Activated naive CD8-positive, alpha-beta T cell (primary cell): Measurements from ENCODE around the gene CEND1.

Source experiments
- H3K27ac Mint-ChIP-seq: one replicate; pipeline ENCODE4 v1.8.0; 2021; ENCODE audit warnings: mixed read lengths
- H3K27me3 Mint-ChIP-seq: one replicate; pipeline ENCODE4 v1.8.0; 2021; ENCODE audit warnings: mixed read lengths
- H3K36me3 Mint-ChIP-seq: one replicate; pipeline ENCODE4 v1.8.0; 2021; ENCODE audit warnings: mixed read lengths
- H3K4me1 Mint-ChIP-seq: one replicate; pipeline ENCODE4 v1.8.0; 2021; ENCODE audit warnings: low read depth, mixed read lengths
- H3K4me3 Mint-ChIP-seq: one replicate; pipeline ENCODE4 v1.8.0; 2021; ENCODE audit warnings: mild to moderate bottlenecking, mixed read lengths
- H3K9me3 Mint-ChIP-seq: one replicate; pipeline ENCODE4 v1.8.0; 2021; ENCODE audit warnings: low read depth, mixed read lengths

The CEND1 gene

DNA sequence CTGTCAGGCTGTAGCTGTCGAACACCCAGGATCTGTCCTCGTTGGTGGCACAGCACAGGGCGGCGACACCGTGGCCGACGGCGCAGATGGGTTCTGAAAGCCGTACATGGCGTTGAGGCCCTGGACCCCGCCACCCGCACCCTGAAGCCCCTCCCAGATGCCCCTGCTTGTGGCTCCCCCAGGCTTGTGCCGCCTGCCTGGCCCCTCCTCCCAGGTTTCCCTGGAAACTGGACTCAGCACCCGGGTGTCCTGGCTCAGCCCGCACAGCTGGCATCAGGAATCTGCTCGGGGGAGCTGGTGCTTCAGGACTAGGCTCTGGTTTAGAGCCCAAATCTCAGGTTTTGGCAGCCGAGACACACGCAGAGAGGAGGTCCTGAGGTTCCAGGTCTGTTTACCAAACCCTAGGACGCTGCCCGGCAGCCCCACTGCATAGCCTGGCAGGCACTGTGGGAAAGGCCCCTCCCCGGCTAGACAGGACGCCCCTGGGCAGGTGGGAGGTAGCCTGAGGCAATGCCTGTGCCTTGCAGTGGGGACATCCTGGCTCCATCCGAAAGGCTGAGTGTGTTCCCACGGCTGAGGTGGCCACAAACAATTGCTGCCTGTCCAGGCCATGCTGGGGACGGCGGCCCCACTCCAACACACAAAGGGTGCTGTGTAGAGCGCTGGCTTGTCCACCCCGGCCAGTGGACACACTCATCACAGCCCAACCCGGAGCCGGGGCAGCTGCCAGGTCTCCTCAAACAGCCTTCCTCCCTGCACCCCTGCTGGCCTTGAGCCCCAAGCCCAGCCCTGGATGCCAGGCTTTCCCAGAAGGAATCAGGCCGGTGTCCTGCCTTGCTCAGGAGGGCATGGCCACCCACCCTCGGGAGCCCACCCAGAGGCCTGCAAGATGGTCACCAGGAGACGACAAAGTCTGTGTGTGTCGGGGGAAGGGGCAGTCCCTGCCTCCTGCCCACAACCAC lies 17.2 kb downstream of the CEND1 start:
- Mint-ChIP-seq H3K36me3 (no peaks in the 10 kb centered on the region), H3K27ac (no peak overlapping the region)

DNA sequence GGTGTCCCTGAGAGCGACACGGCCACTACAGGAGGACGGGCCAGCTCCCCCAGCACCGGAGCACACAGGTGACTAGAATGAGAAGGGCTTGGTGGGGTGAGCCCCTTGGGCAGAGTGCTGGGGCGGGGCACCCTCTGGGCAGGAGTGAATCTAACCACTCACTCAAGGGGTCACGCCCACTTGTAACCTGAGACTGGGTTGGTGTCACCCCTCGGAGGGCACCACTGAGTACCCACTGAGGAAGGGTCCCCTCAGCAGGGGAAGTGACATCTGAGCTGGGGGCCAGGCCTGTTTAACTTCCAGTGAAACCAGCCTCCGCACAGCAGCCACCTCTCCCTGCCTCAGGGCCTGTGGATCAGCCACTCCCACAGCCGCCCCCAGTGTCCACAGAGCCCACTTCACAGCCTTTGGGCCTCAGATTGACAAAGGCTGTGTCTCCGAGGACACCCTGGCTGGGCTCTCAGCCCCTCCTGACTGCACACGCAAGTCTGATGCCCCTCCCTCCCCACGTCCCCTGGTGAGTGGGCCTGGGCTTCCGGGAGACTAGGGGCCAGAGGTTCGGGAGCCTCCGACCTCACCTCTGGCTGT lies 18.2 kb downstream of the CEND1 start:
- no peak overlapping the region for H3K27ac Mint-ChIP-seq

More for the DNA sequence above, 17.2 kb downstream of the CEND1 start:
- Mint-ChIP-seq H3K4me3 (no peak overlapping the region), H3K27me3 (no peaks in the 10 kb centered on the region), H3K9me3 (no peaks in the 10 kb centered on the region), H3K4me1 (peaks cover 16% of the 10 kb centered on the region)

DNA sequence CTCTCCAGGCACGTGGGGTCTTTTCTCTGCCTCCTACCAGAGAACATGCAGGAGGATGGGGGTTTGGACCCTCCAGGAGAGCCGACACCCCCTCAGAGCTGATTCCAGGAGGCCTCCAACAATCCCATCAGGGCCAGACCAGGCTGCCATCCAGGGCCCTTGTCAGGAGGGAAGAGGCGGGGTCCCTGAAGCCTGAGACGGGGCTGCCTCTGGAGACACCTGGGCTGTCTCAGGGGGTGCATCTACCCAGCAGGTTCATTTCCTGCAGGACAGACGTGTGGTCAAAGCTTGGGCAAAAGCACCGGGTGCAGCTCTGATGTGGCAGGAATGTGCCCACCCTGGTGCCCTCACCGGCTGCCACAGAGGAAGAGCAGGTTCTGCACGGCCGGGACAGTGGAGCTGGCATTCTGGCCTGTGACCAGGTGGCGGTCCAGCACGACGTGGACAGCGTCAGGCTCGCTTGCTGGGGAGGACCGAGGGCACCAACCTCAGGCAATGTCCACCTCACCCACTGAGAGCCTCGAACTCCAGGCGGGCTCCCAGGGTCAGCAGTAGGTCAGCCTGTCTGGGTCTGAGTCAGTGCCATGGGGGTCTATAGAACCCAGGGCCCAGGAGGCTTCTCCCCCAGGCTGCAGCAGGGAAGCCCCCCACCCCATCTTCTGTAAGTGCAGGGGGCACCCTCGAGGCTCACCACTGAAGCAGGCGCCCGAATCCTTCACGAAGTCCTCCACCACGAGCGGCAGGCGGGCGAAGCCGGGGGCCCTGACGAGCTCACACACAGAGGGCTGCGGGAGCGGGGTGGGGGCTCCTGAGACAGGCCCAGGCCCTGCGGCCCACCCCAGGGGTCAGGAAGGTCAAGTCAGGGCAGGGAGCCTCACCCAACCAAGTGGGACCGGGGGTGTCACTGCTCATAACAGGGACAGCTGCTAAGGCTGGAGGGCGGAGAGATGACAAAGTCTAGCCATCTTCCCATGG lies 19.0 kb downstream of the CEND1 start:
- no peaks in the 10 kb centered on the region for H3K36me3 Mint-ChIP-seq
- no peaks in the 10 kb centered on the region for H3K9me3 Mint-ChIP-seq
- peaks cover 13% of the 10 kb centered on the region for H3K4me1 Mint-ChIP-seq
- H3K4me3 Mint-ChIP-seq, result no peak overlapping the region
- no peak overlapping the region for H3K27ac Mint-ChIP-seq
- no peaks in the 10 kb centered on the region for H3K27me3 Mint-ChIP-seq

More for the DNA sequence above, 18.2 kb downstream of the CEND1 start:
- Mint-ChIP-seq H3K9me3 (no peaks in the 10 kb centered on the region), H3K27me3 (no peaks in the 10 kb centered on the region), H3K36me3 (no peaks in the 10 kb centered on the region), H3K4me1 (peaks cover 16% of the 10 kb centered on the region), H3K4me3 (no peak overlapping the region)

DNA sequence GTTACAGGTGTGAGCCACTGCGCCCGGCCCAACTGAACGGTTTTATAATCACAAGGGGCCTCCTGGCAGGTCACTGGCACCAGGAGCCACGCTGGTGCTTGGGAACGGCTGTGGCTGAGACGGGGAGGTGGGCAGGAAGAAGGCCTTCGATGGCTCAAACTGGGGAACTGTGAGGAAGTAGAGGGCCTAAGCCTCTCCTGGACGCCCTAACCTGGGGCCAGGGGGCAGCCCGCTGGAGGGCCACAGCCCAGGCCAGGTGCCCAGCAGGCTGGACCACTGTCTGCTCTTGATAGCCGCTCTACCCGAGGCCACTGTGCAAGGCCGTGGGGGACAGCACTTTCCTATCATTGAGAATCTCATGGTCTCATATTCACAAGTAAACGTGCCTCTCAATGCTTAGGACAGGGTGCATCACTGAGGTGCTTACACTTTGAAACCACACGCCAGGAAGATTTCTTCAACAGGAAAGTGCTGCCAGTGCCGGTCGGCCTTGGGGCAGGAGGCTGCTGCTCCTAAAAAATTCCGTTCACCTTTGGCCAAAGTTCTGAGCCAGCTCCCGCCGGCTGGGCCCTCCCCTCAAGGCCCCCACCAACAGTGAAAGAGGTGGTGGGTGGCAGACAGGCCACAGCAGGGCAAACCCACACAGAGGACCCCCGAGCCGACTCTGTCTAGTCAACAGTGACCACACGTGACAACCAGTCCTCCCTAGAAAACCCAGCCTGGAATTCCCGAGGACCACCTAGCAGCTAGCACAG lies 19.8 kb downstream of the CEND1 start:
- H3K4me3 Mint-ChIP-seq, result no peak overlapping the region
- no peaks in the 10 kb centered on the region for H3K27me3 Mint-ChIP-seq
- H3K9me3 Mint-ChIP-seq, result no peaks in the 10 kb centered on the region
- H3K4me1 Mint-ChIP-seq, result peaks cover 7% of the 10 kb centered on the region
- H3K27ac Mint-ChIP-seq, result no peak overlapping the region
- no peaks in the 10 kb centered on the region for H3K36me3 Mint-ChIP-seq

DNA sequence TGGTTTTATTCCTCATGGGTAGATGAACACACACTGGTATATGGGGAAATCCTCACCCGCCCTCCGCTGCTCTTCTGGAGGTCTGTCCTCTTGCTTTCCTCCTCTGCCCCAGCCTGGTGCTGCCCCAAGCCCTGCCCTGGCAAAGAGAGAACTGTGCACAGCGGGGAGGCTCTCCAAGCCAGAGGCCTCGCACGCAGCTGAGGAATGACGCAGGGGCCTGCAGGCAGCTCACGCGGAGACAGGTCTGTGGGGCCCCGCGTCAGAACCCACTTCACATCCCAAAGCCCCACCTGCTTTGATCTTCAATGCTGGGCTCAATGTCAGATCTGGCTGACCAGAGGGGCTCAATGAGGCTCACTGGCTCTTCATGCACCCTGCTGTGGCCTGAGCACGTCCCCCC lies 22.7 kb downstream of the CEND1 start:
- Mint-ChIP-seq H3K4me1 (peaks cover 3% of the 10 kb centered on the region), H3K27ac (no peak overlapping the region), H3K27me3 (no peaks in the 10 kb centered on the region), H3K4me3 (no peak overlapping the region), H3K36me3 (no peaks in the 10 kb centered on the region), H3K9me3 (no peaks in the 10 kb centered on the region)

DNA sequence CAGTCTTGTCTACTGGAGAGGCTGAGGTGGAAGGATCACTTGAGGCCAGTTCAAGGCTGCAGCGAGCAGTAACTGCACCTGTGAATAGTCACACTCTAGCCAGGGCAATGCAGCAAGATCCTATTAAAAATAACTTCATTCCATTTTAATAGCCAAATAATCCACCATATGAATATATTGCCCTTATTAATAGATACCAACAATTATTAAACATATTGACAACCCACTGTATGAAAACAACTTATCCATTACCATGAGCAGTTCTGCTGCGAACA lies 23.0 kb downstream of the CEND1 start:
- no peaks in the 10 kb centered on the region for H3K27me3 Mint-ChIP-seq
- H3K4me3 Mint-ChIP-seq, result no peak overlapping the region
- no peaks in the 10 kb centered on the region for H3K36me3 Mint-ChIP-seq
- peaks cover 5% of the 10 kb centered on the region for H3K4me1 Mint-ChIP-seq
- no peaks in the 10 kb centered on the region for H3K9me3 Mint-ChIP-seq
- no peak overlapping the region for H3K27ac Mint-ChIP-seq

DNA sequence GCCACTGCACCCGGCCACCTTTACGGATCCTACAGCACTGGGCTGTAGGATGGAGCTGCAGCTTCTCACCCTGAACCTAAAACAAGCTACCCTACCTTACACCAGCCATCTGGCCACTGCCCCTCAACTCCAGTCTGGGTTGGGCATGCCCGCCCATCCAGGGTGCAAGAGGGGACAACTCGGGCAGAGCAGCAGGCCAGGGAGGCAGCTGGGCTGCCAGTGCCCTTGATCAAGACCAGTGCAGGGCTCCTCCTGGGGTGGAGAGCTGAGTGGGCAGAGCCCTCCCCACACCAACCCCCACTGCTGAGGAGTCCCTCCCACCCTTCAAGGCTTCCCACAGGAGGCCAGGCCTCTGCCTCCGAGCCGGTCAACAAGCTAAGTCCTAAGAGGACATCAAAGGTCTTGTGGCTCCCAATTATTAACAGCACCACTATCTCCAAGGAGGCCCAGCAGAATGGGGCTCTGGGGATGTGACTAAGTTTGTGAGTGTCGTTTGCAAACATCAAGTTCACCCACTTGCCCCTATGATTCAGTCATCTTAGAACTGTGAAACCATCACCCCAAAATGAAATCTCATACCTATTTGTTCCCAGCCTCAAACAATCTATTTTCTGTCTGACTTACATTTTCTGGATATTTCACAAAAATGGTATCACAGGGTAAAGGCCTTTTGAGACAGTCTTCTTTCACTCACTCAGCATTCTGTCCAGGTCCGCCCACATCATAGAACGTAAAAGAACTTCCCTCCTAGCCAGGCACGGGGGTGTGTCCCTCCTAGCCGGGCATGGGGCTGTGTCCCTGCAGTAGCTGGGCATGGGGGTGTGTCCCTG lies 23.6 kb downstream of the CEND1 start:
- Mint-ChIP-seq H3K36me3 (no peaks in the 10 kb centered on the region), H3K27me3 (no peaks in the 10 kb centered on the region), H3K27ac (no peak overlapping the region), H3K4me3 (no peak overlapping the region), H3K9me3 (no peaks in the 10 kb centered on the region), H3K4me1 (peaks cover 5% of the 10 kb centered on the region)

DNA sequence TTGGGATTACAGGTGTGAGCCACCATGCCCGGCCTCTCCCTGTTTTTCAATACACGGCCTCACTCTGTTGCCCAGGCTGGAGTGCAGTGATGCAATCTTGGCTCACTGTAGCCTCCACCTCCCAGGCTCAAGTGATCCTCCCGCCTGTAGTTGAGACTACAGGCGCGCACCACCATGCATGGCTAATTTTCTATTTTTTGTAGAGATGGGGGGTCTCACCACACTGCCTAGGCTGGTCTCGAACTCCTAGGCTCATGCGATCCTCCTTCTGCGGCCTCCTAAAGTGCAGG lies 24.1 kb downstream of the CEND1 start:
- Mint-ChIP-seq H3K27ac (no peak overlapping the region), H3K9me3 (no peaks in the 10 kb centered on the region), H3K4me1 (peaks cover 5% of the 10 kb centered on the region), H3K4me3 (no peak overlapping the region), H3K27me3 (no peaks in the 10 kb centered on the region), H3K36me3 (no peaks in the 10 kb centered on the region)

DNA sequence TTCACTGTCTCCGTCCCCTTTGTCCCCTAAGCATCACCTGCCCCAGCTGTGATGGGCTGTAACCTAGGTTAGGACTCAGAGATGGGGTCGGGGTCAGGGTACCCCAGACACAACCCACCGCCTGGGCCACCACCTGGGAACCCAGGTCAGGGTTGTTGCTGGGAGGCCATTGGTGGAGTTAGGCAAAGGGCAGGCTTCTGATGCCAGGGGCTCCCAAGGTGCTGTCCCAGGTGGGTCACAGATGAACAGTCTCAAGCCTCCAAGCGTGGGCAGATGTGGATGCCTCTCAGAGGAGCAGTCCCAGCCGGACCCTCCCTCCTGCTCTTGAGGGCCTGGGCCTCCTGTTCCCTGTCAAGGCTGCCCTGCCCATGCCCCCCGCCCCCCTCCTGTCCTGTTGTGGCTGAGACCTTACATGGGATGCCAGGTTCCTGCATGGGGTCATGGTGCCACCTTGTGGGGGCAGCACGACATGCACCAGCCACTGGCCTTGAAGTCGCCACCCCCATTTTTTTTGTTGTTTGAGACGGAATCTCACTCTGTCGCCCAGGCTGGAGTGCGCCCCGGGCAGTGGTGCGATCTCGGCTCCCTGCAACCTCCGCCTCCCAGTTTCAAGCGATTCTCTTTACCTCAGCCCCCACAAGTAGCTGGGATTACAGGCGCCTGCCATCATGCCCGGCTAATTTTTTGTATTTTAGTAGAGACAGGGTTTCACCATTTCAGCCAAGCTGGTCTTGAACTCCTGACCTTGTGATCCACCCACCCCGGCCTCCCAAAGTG lies 24.7 kb downstream of the CEND1 start:
- H3K36me3 Mint-ChIP-seq, result no peaks in the 10 kb centered on the region

DNA sequence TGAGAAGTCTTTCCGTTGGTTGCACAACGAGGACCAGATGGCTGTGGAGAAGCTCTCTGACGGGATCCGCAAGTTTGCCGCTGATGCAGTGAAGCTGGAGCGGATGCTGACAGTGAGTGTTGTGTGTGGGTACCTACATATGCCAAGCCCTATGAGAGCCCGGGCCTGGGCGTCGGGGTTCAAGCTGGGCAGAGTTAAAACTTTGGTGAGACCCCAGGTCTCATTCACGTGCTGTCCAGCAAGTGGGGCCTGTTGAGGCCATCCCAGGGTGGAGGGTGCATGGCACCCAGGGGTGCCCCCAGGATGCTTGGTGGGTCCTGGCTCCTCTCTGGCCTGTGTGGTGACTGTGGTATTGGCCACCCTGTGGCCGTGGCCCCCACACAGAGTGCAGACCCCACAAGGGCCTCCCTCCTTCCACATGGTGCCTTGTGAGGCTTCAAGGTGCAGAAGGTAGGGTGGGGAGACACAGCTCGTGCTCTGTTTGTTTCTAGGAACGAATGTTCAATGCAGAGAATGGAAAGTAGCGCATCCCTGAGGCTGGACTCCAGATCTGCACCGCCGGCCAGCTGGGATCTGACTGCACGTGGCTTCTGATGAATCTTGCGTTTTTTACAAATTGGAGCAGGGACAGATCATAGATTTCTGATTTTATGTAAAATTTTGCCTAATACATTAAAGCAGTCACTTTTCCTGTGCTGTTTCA lies 25.4 kb downstream of the CEND1 start:
- Mint-ChIP-seq H3K27ac (no peak overlapping the region), H3K4me3 (no peak overlapping the region), H3K4me1 (peaks cover 5% of the 10 kb centered on the region), H3K9me3 (no peaks in the 10 kb centered on the region), H3K27me3 (no peaks in the 10 kb centered on the region), H3K36me3 (no peaks in the 10 kb centered on the region)

More for the DNA sequence above, 24.7 kb downstream of the CEND1 start:
- peaks cover 5% of the 10 kb centered on the region for H3K4me1 Mint-ChIP-seq
- no peak overlapping the region for H3K4me3 Mint-ChIP-seq
- H3K27ac Mint-ChIP-seq, result no peak overlapping the region
- H3K27me3 Mint-ChIP-seq, result no peaks in the 10 kb centered on the region
- no peaks in the 10 kb centered on the region for H3K9me3 Mint-ChIP-seq

DNA sequence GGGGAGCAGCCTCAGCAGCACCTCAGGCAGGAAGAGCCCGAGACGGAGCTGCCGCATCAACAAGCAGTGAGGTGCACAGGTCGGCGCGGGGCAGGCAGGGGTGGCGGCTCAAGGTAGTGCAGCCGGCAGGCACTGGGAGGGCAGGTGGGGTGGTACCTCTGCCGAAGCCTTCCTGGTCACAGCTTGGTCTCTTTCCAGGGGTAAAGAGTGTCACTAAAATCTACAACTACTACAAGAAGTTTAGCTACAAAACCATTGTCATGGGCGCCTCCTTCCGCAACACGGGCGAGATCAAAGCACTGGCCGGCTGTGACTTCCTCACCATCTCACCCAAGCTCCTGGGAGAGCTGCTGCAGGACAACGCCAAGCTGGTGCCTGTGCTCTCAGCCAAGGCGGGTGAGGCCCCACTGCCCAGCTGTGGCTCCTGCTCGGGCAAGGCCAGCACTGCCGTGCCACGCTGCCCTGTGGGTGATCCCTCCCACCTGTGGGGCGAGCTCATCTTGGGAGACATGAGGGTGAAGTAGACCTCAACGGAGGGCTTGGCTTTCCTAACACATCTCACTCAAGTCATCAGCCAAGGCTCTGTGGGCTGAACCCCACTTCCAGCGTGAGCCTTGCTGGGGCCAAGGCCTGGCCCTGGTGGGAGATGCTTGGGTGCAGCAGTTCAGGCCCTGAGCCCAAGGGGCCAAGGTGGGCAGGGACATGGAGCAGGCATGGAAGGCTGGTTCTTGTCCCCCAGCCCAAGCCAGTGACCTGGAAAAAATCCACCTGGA lies 26.2 kb downstream of the CEND1 start:
- no peak overlapping the region for H3K4me3 Mint-ChIP-seq
- H3K27ac Mint-ChIP-seq, result no peak overlapping the region
- H3K27me3 Mint-ChIP-seq, result no peaks in the 10 kb centered on the region
- peaks cover 5% of the 10 kb centered on the region for H3K4me1 Mint-ChIP-seq
- H3K9me3 Mint-ChIP-seq, result no peaks in the 10 kb centered on the region
- H3K36me3 Mint-ChIP-seq, result no peaks in the 10 kb centered on the region

DNA sequence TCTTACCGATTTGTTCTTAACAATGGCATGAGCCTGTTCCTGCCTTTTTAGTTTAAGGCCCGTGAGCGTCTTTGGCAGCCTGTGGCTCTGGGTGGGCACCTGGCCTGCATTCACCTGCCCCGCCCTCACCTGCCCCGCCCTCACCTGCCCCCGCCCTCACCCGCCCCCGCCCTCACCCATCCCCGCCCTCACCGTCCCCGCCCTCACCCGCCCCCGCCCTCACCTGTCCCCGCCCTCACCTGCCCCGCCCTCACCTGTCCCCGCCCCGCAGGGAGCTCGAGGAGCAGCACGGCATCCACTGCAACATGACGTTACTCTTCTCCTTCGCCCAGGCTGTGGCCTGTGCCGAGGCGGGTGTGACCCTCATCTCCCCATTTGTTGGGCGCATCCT lies 26.8 kb downstream of the CEND1 start:
- Mint-ChIP-seq H3K27me3 (no peaks in the 10 kb centered on the region), H3K9me3 (no peaks in the 10 kb centered on the region), H3K27ac (no peak overlapping the region), H3K36me3 (no peaks in the 10 kb centered on the region), H3K4me1 (peaks cover 5% of the 10 kb centered on the region), H3K4me3 (no peak overlapping the region)
